HG03469 (cell line): ENCODE measurements around the gene TMX1.

Source experiments
- ATAC-seq: cut with Tn5 transposase; IDR thresholded peaks from one replicate; pipeline ENCODE4 v1.9.1; 2021; ENCODE audit warnings: mild to moderate bottlenecking, moderate library complexity, moderate number of reproducible peaks; ENCODE audit not compliant: unreplicated experiment

The TMX1 gene

GRCh38 chr14:51293149-51293911 is 53.3 kb downstream of the TMX1 start:
- ATAC-seq, result no peak

- ATAC-seq, result no peak
These were observed 53.9 kb downstream of the TMX1 start for GRCh38 chr14:51293912-51294389.

GRCh38 chr14:51294951-51295525 is 55.0 kb downstream of the TMX1 start:
- ATAC-seq, result no peak

GRCh38 chr14:51295646-51296263 is 55.7 kb downstream of the TMX1 start:
- ATAC-seq, result no peak

GRCh38 chr14:51297066-51297465 is 57.0 kb downstream of the TMX1 start:
- ATAC-seq, result no peak

GRCh38 chr14:51298895-51299294 is 58.8 kb downstream of the TMX1 start:
- no peak for ATAC-seq

GRCh38 chr14:51302295-51303030 is 62.4 kb downstream of the TMX1 start:
- ATAC-seq, result no peak

- no peak for ATAC-seq
These were observed 64.4 kb downstream of the TMX1 start for GRCh38 chr14:51304438-51304837.

GRCh38 chr14:51304941-51305340 is 64.9 kb downstream of the TMX1 start:
- ATAC-seq, result no peak

- ATAC-seq, result no peak
These were observed 65.7 kb downstream of the TMX1 start for GRCh38 chr14:51305751-51306150.
